Spleen (tissue), 11 donors: ENCODE measurements around the gene SNX5. TPM values are rescaled to one million over a fixed set of nuclear protein-coding genes. Genes with fewer than 3 reads are reported as not detected.
A peak's percentile ranks its signal among the peaks of the same experiment; 100 is the strongest.

ENCODE experiments used
- DNase-seq: peaks from one replicate; pipeline ENCODE4 v3.0.0-alpha.2; 2020
- H3K27ac ChIP-seq, 8 donors: fragments of 200-600 bp; sonication (generic) in 7 of 8; 1 replicate in 4 of 8; 2 replicates in 4 of 8; pipeline versions ENCODE4 v1.5.0 to v1.8.0; 2016 to 2021; ENCODE audit warnings: inconsistent platforms in 4 of 8, mild to moderate bottlenecking in 4 of 8, moderate library complexity in 1 of 8
- H3K27me3 ChIP-seq, 7 donors: fragments of 200-600 bp; sonication (generic) in 6 of 7; replicated peaks in 1 of 7; 1 replicate in 4 of 7; 2 replicates in 3 of 7; pipeline versions ENCODE4 v1.5.0 to v1.8.0; 2016 to 2021; ENCODE audit warnings: inconsistent platforms in 3 of 7, mild to moderate bottlenecking in 1 of 7
- H3K36me3 ChIP-seq, 6 donors: fragments of 200-600 bp; sonication (generic) in 5 of 6; 1 replicate in 4 of 6; 2 replicates in 2 of 6; pipeline versions ENCODE4 v1.5.0 to v1.8.0; 2016 to 2021; ENCODE audit warnings: inconsistent platforms in 2 of 6
- H3K4me1 ChIP-seq, 6 donors: fragments of 200-600 bp; sonication (generic) in 5 of 6; 1 replicate in 3 of 6; 2 replicates in 3 of 6; pipeline versions ENCODE4 v1.5.0 to v1.8.0; 2016 to 2021; ENCODE audit warnings: inconsistent platforms in 3 of 6
- H3K4me3 ChIP-seq, 8 donors: fragments of 200-600 bp; sonication (generic) in 7 of 8; 1 replicate in 4 of 8; 2 replicates in 4 of 8; pipeline versions ENCODE4 v1.5.0 to v1.8.0; 2016 to 2021; ENCODE audit warnings: inconsistent platforms in 4 of 8, mild to moderate bottlenecking in 4 of 8, moderate library complexity in 2 of 8
- H3K9me3 ChIP-seq, 8 donors: fragments of 200-600 bp; sonication (generic) in 7 of 8; 1 replicate in 4 of 8; 2 replicates in 4 of 8; pipeline versions ENCODE4 v1.5.0 to v1.8.0; 2016 to 2021; ENCODE audit warnings: inconsistent platforms in 4 of 8
- CTCF ChIP-seq, 11 experiments: fragments of 200-600 bp in 7 of 11; fragments of 450-650 bp in 4 of 11; sonication (generic) in 4 of 11; IDR thresholded peaks in 8 of 11; conservative IDR thresholded peaks in 3 of 11; 1 replicate in 7 of 11; 2 replicates in 4 of 11; pipeline versions ENCODE4 v1.4.0 to v1.8.0; 2016 to 2021; ENCODE audit warnings: antibody characterized with exemption in 11 of 11, inconsistent platforms in 4 of 11, mild to moderate bottlenecking in 1 of 11
- POLR2A ChIP-seq, 3 donors: fragments of 450-650 bp; IDR thresholded peaks; one replicate each; pipeline ENCODE4 v1.5.1; 2017; ENCODE audit warnings: antibody characterized with exemption in 3 of 3, mild to moderate bottlenecking in 1 of 3
- POLR2AphosphoS5 ChIP-seq, 3 donors: sonication (generic); formaldehyde crosslinking; IDR thresholded peaks; one replicate each; pipeline ENCODE4 v1.5.1; 2017; ENCODE audit warnings: antibody characterized with exemption in 3 of 3
- WGBS, 5 donors: extraction: QIAGEN DNeasy Blood & Tissue Kit in 3 of 5; methylation state at CpG; one replicate each; pipeline versions ENCODE4 v1.1.5 to v1.1.7; 2013 to 2018; 5-methylcytosine and 5-hydroxymethylcytosine counted together
- intact Hi-C: fragments of 100-400 bp; cut with DNase I; formaldehyde crosslinking; loops from one replicate; pipeline ENCODE4 v1.15.0; 2023; ENCODE audit warnings: low total_unique reads
- polyA plus RNA-seq, 3 donors: library from polyadenylated mRNA; stranded (reverse); fragments of 200-250 nt; gene quantifications; one replicate each; pipeline ENCODE4 v1.2.1, GENCODE V29; 2013
- total RNA-seq, 7 donors: library from RNA; depleted of rRNA in 3 of 7; stranded (reverse); fragments of >200 nt in 3 of 7; fragmentation: NEBNext Ultra II Directional in 4 of 7; extraction: Animal tissue kit (Norgen Biotek cat#: 25700) in 4 of 7; gene quantifications; one replicate each; pipeline versions ENCODE4 v1.1.0 to v1.2.1, GENCODE V29; 2016 to 2021
- donor health status: healthy with polysubstance abuse.
- donor health status: DM: no; HTN: no; CAD: no; lungs with moderate emphysema.
- donor health status: DM: no; HTN: no; CAD: no.
- donor health status: Bipolar disorder and iron deficiency.
- donor health status: healthy.
- donor health status: DM: no; HTN: no; CAD: no.
- donor health status: DM: yes; HTN: yes; CAD: no.

SNX5 gene
- total and polyA plus RNA-seq, 10 donors, result 126 to 261 (median 175) TPM

GRCh38 chr20:17944854-17945474 lies 23.6 kb downstream of the SNX5 start:
- Histone ChIP-seq H3K27ac (no peak overlapping the region), H3K27me3 (no peaks in the 10 kb centered on the region), H3K9me3 (no peaks in the 10 kb centered on the region), H3K4me1 (peaks cover 0 to 33% (median 8%) of the 10 kb centered on the region in 6 donors), H3K4me3 (no peak overlapping the region), H3K36me3 (peaks cover 0 to 100% (median 87%) of the 10 kb centered on the region in 6 donors)
- no peak for DNase-seq
- intact Hi-C loops, result loop anchor here (10.0 kb wide), 1 partner anchor 50 kb away; no protein-coding TSS in a partner anchor
- TF ChIP-seq CTCF (IDR thresholded peaks at IDR 0.05 in 8 of 11, conservative IDR thresholded peaks at IDR 0.05 in 3 of 11), result no peak
- TF ChIP-seq POLR2AphosphoS5 (IDR thresholded peaks at IDR 0.05), result no peak
- no peak for TF ChIP-seq POLR2A (IDR thresholded peaks at IDR 0.05)
- 92 to 95% (median 94%) methylated on average over 4 of the region's 4 CpGs for WGBS, 5 donors

GRCh38 chr20:17943343-17943742 lies 25.3 kb downstream of the SNX5 start:
- no peak for DNase-seq
- no peaks in the 10 kb centered on the region for H3K27me3 ChIP-seq
- peaks cover 0 to 84% (median 71%) of the 10 kb centered on the region in 6 donors for H3K36me3 ChIP-seq
- no peaks in the 10 kb centered on the region for H3K9me3 ChIP-seq
- no peak overlapping the region for H3K4me3 ChIP-seq
- intact Hi-C loops, result loop anchor here (10.0 kb wide), 1 partner anchor 51 kb away; no protein-coding TSS in a partner anchor
- H3K4me1 ChIP-seq, result peaks cover 7 to 49% (median 19%) of the 10 kb centered on the region in 6 donors
- TF ChIP-seq POLR2A (IDR thresholded peaks at IDR 0.05) (no peak), POLR2AphosphoS5 (IDR thresholded peaks at IDR 0.05) (peak in 1 of 3 donors; percentile 49), CTCF (IDR thresholded peaks at IDR 0.05 in 8 of 11, conservative IDR thresholded peaks at IDR 0.05 in 3 of 11) (no peak)
- peak overlapping the region in 1 of 8 donors; percentile 21 for H3K27ac ChIP-seq
- 42 to 51% (median 49%) methylated on average over 3 of the region's 3 CpGs for WGBS, 5 donors

GRCh38 chr20:17941826-17942196 lies 26.8 kb downstream of the SNX5 start:
- TF ChIP-seq POLR2A (IDR thresholded peaks at IDR 0.05), result no peak
- WGBS, 5 donors, result 83 to 94% (median 89%) methylated on average over 3 of the region's 3 CpGs
- Histone ChIP-seq H3K36me3 (peaks cover 0 to 68% (median 56%) of the 10 kb centered on the region in 6 donors), H3K4me3 (no peak overlapping the region), H3K27me3 (no peaks in the 10 kb centered on the region), H3K9me3 (no peaks in the 10 kb centered on the region), H3K4me1 (peaks cover 7 to 59% (median 21%) of the 10 kb centered on the region in 6 donors), H3K27ac (no peak overlapping the region)
- no peak for DNase-seq
- intact Hi-C loops, result loop anchor here (10.0 kb wide), 1 partner anchor 53 kb away; no protein-coding TSS in a partner anchor

DNA sequence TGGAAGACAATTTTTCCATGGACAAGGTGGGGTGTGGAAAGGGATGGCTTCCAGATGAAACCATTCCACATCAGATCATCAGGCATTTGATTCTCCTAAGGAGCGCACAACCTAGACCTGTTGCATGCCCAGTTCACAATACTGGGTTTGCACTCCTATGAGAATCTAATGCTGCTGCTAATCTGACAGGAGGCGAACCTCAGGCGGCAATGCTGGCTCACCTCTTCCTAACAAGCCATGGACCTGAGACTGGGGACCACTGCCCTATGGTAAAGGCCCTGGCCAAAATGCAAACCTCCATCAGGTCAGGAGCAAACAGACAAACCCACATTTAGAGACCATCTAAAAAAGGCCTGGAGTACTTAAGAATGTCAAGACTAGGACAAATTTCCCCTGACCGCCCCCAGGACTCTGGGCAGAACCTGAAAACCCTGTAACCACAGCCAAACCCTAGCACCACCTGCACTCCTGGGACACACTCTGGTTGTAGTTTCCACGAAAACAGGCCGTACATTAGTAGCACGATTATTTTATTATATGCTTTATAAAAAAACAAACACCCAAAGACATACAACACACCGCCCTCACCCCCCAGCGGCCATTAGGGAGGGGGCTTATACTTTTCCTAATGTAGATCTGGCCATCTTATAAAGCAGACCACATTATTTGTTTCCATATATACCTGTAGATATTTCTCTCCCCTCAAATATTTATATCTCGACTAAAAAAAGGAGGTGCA lies 27.3 kb downstream of the SNX5 start:
- H3K9me3 ChIP-seq, result no peaks in the 10 kb centered on the region
- TF ChIP-seq CTCF (IDR thresholded peaks at IDR 0.05 in 8 of 11, conservative IDR thresholded peaks at IDR 0.05 in 3 of 11) (no peak), POLR2AphosphoS5 (IDR thresholded peaks at IDR 0.05) (peak in 1 of 3 donors; percentile 23)
- intact Hi-C loops, result loop anchor here (10.0 kb wide), 1 partner anchor 54 kb away; no protein-coding TSS in a partner anchor
- H3K27ac ChIP-seq, result no peak overlapping the region
- no peak for DNase-seq
- no peaks in the 10 kb centered on the region for H3K27me3 ChIP-seq
- peaks cover 0 to 63% (median 50%) of the 10 kb centered on the region in 6 donors for H3K36me3 ChIP-seq
- H3K4me1 ChIP-seq, result peaks cover 7 to 56% (median 24%) of the 10 kb centered on the region in 6 donors
- WGBS, 5 donors, result 88 to 97% (median 94%) methylated on average over 8 to 10 of the region's 10 CpGs
- H3K4me3 ChIP-seq, result no peak overlapping the region
